A673 (cell line): ENCODE data around the gene TNS1.

Experiments
- EZH2 ChIP-seq: fragments of 200-600 bp; sonication (generic); IDR thresholded peaks from 2 replicates; pipeline ENCODE4 v1.6.1; 2017; ENCODE audit warnings: borderline replicate concordance, low read depth, mild to moderate bottlenecking, mixed read lengths, antibody characterized with exemption, low read length; ENCODE audit not compliant: poor library complexity, severe bottlenecking
- TF ChIP-seq, protein P1 (sequence below): fragments of 300-800, 200-600 bp; sonication (generic); conservative IDR thresholded peaks from 2 replicates; pipeline ENCODE4 v1.5.1; 2017; ENCODE audit warnings: low read depth, mild to moderate bottlenecking, antibody characterized with exemption, low read length, moderate library complexity, mixed read lengths

DNA sequence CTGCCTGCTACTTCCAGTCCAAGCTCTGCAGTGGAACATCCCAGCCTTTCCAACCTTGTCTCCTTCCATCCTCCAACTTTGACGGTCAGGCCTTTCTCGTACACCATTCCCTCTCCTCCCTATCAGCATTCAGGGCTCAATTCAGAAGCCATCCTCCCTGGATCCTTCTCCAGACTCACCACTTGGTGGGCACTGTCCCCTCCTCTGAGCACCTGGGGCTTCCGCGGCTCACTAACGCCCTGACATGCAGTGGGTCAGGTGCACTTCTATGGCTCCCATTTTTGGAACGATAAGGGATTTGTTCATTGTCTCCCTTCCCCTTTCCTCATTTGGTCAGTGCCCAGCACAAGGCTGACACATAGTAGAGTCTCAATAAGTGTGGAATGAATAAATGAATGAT is 56.7 kb downstream of the TNS1 start:
- TF ChIP-seq, protein P1, sequence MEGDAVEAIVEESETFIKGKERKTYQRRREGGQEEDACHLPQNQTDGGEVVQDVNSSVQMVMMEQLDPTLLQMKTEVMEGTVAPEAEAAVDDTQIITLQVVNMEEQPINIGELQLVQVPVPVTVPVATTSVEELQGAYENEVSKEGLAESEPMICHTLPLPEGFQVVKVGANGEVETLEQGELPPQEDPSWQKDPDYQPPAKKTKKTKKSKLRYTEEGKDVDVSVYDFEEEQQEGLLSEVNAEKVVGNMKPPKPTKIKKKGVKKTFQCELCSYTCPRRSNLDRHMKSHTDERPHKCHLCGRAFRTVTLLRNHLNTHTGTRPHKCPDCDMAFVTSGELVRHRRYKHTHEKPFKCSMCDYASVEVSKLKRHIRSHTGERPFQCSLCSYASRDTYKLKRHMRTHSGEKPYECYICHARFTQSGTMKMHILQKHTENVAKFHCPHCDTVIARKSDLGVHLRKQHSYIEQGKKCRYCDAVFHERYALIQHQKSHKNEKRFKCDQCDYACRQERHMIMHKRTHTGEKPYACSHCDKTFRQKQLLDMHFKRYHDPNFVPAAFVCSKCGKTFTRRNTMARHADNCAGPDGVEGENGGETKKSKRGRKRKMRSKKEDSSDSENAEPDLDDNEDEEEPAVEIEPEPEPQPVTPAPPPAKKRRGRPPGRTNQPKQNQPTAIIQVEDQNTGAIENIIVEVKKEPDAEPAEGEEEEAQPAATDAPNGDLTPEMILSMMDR, result no peak
- TF ChIP-seq EZH2, result no peak
